HG02763 (cell line): Measurements from ENCODE around the gene SLC26A6.

ENCODE experiments used
- ATAC-seq: cut with Tn5 transposase; IDR thresholded peaks from one replicate; pipeline ENCODE4 v1.9.1; 2021; ENCODE audit warnings: mild to moderate bottlenecking, moderate library complexity; ENCODE audit not compliant: unreplicated experiment

Gene SLC26A6

DNA sequence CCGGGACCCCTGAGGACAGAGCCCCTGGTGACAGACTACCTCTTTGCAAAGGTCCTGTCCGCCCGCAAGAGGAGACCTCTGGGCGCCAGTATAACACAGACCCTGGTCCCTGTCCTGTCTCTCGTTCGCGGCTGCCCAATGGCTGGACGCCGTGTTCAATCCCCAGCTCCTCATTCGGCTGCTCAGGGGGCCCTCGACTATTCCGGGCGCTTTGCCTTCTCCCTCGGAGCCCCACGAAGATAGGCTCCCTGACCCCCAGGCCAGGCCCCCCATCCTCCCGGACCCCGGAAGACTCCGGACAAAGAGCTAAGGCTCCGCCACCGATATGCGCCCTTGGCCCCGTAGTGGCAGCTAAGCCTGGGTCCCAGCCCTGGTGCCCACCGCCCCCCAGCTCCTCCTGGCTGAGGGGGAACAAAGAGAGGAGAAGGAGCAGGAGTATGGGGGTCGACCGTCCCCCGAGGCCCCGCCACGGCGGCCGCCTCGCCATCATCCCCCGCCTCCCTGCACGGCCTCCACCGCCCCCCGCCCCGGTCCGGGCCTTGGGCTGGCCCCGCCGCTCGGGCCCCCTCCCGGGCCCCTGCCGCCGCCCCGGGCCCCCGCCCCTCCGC lies 27.0 kb upstream of the SLC26A6 start:
- no peak for ATAC-seq

GRCh38 chr3:48661501-48662144 lies 26.4 kb upstream of the SLC26A6 start:
- no peak for ATAC-seq

DNA sequence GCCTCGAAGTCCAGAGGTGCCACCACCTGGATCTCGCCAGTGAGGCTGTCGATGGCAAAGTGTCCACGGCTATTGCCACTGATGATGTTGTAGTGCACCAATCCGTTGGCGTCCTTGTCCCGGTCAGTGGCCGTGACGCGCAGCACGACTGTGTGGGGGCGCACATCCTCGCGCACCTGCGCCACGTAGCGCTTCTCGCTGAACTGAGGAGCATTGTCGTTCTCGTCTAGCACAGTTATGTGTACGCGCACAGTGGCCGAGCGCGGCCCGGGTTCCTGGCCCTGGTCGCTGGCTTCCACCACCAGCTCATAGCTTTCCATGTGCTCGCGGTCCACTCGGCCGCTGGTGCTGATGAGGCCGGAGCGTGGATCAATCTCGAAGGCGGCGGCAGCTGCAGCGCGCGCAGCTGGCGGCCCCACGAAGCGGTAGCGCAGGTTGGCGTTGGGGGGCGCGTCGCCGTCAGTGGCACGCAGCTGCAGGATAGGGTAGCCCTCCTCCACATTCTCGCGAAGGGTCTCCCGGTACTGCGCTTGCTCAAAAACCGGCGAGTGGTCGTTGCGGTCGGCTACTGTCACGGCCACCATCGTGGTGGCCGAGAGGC lies 25.6 kb upstream of the SLC26A6 start:
- no peak for ATAC-seq

- ATAC-seq: no peak
Observed at GRCh38 chr3:48656841-48657281, 21.6 kb upstream of the SLC26A6 start.

- ATAC-seq: no peak
Observed at GRCh38 chr3:48656061-48656840, 21.0 kb upstream of the SLC26A6 start.

DNA sequence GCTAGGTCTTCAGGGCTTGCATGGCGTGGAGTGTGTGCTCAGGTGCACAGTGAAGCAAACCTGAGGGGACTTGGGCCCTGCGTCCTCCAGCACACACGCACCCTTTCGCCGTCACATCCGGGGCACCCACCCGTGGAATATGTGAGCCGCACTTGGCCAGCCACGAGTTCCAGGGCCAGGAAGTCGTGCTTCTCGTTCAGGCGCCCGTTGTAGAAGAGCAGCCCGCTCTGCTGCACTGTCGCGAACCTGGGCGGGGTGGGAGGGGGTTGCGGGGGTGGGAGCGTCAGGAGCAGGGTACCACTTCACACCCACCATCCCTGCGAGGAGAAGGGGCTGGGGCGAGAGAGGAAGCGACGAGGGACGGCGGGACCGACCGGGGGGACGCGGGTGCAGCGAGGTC lies 20.3 kb upstream of the SLC26A6 start:
- ATAC-seq: no peak

DNA sequence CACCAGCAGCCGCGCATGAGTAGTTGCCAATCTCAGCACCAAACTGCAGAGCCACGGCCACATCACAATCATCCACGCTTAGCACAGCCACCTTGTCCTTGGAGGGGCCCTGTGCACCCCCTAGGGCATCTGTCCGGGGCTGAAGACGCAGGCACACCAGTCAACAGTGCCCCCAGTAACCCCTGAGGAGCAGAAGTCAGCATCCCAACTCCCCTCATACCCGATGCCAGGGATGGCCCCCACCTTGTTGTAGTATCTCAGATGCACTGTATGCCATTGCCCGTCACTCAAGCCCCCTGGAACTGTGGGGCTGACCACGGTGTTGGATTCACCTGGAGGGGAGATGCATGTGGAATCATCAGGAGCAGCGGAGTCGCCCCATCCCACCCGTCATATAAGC lies 19.8 kb upstream of the SLC26A6 start:
- no peak for ATAC-seq

DNA sequence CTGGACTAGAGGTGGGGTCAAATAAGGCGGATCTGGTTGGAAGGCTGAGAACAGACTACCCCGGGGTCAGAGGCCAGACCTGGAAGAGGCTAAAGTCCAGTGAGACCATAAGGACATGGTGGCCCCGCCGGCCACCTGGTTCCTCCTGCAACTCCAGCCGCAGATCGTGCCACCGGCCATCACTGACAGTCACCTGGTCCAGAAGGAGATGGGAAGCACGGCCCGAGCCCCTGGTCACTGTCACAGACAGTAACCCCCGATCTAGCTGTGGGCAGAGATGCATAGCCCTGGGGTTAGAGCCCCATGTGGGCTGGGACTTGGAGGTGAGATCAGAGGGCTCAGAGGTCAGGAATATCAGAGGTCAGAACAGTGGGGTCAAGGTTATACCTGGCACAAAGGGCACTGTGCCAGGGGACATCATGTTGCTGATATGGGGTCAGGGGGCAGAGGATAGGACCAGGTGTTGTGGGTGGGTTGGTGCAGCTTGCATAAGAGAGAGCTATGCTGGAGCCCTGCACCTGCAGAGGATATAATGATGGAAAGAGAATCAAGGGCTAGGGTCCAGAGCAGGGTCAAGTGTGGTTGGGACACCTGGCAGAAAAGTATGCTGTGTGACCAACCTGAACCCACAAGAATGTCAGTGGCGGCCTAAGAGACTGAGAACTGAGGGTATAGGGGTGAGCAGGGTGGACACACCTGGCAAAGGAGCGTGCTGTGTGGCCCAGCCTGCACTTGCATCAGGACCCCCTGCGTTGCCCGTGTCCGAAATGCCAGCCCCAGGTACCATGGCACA lies 17.9 kb upstream of the SLC26A6 start:
- no peak for ATAC-seq

DNA sequence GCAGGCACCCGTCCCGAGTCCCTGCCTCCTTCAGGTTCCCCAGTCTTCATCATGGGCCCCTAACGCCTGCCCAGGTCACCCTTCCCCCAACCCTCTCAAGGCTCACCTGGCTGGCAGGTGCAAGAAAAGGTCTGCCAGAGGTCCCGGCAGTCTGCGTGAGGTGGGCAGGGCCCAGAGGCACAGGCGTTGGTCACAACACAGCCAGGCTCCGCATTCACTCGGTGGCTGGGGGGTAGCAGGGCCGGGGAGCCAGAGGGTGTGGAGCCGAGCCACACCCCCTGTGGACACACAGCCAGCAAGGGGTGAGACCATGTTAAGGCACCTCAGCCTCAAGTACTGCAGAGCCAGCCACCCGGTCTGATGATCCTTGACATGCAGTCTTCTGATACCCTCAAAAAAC lies 16.5 kb upstream of the SLC26A6 start:
- ATAC-seq: no peak

DNA sequence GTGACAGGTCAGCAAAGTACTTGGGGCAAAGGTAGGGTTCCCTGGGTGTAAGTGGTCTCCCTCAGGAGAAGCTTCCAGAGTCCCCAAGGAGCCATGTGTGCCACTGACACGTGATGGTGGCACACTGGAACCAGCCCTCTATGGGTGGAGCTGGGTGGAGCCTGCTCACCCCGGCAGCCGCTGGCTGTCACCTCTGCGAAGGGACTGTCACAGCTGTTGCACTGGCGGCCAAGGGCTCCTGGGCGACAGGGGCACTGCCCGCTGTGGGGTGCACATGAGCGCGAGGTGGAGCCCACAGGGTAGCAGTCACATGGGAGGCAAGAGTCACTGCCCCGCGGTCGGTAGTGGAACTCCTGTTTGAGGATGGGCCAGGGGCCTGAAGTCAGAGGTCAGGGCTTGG lies 15.5 kb upstream of the SLC26A6 start:
- no peak for ATAC-seq

DNA sequence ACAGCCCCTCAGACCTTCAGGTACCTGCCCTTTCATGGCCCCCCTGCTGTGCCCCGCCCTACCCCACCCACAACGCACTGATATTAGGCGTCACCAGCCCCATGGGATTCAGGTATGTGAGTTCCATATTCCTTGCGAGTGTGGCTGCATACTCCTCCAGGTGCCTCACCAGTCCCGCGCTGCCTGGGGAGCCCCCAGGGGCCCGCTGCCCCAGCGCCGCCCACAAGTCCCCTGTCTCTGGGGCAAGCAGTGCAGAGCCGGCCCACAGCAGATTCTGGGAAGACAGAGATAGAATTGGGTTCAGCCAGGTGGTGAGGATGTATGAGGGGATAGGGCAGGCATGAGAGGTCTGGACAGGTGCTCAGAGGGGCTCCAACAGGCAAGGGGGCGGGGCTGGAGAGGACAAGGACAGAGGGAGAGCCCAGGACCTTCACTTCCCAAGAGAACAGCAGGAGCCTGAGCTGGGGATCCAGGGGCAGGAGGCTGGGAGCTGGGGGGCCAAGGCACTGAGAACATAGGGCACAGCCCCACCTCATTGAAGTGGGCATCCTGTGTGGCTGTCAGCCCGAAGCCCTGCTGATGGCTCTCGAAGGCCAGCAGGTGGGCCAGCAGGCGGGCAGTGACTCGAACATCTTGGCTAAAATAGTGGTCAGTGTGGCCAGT lies 13.1 kb upstream of the SLC26A6 start:
- no peak for ATAC-seq

DNA sequence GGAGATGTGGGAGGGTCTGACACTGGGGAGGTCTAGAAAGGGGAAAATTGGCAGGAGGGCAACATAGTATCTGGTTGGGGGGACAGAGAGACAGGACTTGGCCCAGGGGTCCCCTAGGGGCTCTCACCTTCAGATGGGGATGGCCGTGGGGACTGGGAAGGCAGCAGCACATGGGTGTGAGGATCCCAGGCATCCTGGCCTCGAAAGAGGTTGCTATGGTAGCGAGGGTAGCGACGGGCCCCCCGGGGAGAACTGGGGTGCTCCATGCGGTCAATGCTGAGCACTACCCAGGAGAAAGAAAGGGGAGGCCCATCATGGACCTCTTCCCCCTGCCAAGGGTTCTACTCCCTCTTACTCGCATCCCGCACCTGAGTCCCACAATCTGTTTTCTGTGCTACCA lies 12.5 kb upstream of the SLC26A6 start:
- ATAC-seq: no peak

- no peak for ATAC-seq
Observed at GRCh38 chr3:48644898-48645760, 9.9 kb upstream of the SLC26A6 start.

DNA sequence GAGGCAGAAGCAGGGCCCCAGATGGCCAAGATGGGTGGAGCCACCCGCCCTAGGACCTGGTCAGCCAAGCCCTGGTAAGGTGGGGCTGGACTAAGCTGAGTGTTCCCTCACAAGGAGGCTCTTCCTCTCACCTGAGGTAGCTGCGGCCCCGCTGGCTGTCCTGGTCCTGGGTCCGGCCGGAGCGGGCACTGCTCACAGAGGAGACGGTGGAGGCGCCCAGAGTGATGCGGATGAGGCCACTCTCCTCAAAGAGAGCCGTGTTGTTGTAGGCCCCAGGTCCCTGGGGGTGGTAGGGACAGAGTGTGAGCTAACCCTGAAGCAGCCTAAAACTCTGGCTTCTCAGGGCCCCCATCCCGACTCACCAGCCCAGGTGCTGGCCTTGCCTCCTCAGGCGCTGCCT lies 7.3 kb upstream of the SLC26A6 start:
- no peak for ATAC-seq

DNA sequence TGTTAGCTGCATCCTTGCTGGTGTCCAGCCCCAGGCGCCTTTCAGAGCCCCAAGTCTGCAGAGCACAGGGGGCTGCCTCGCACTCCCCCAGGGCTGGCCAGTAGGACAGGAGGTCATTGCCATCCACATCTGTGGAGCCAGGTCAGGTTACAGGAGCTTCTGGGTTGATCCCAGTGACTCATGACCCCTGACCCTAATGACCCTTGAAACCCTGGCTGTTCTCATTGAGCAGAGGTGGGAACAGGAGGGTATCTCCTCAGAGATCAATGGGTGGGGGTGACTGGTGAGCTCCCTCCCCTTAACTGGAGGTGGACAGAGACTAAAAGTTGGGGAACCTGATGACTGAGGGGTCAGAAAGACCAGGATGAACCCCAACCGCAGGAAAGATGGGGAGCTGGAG lies 6.1 kb upstream of the SLC26A6 start:
- no peak for ATAC-seq

DNA sequence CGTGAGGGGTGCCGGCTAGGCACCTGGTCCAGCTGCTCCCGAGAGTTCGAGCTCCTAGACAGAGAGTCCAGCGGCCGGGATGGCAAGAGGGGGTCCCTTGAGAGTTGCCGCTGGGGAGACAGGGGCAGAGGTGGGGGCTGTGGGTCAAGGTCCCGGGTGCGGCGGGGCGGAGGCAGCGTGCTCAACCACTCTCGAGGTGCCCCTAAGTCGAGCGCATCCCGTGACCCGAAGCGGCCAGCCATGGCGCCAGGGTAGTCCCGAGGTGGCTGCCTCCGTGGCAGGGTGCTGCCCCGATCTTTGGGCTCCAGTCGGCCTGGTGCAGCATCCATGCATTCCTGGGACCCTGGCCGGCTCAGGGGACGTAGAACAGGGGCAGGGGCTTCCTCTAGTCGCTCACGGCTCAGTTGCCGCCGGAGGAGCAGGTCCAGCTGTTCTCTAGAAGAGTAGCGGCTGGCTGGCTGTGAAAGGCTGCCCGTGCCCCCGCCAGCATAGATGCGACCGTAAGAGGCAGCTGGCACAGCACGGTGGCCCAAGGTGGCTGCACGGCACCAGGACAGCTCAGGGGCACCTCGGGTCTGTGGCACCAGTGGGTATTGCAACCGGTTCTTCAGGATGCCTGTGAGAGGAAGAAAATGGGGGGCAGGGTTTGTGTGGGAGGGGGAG lies 4.8 kb upstream of the SLC26A6 start:
- no peak for ATAC-seq

DNA sequence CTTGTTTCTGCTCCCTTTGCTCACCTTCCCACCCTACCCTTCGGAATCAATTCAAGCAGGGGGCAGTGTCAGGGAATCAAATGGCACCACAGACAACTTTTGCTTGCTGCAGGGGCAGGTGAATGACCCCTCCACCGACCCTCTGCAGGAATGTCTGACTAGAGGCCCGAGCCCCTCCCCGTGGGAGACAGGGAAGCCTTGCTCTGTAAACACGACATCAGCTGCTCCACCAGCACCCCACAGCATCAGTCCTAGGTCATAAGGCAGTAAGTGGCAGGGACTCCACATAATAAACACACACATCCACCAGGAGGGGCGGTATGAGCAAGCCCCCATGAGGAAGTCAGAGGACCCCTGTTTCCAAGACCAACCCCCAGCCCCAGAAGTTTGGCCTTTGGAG lies 2.0 kb upstream of the SLC26A6 start:
- no peak for ATAC-seq

- no peak for ATAC-seq
Observed at GRCh38 chr3:48636149-48636655, 941 bp upstream of the SLC26A6 start.
